NCI-H2171 treated with DMSO at 0.1 percent for 48 hours (cell line): ENCODE results near the gene ZBTB7C.

Source experiments
- DNase-seq: peaks from one replicate; lab custom pipeline; 2025; lab: John Stamatoyannopoulos, UW

The ZBTB7C gene

DNA sequence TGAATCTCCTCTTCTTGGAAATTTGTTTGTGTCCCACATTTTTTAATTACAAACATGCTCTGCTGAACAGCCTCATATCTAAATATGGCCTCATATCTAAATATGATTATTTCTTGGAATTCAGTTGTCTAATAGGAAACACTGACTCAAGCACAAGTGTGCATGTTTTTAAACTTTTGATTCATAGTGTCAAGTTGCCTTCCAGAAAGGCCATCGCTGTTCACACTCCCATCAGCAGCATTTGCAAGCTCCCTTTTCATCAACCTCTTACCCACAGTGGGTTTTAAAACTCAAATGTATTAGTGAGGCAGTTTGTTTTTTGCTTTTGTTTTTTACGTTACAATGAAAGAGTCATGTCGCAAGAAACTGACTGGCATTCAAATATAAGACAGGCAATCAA lies 413.5 kb downstream of the ZBTB7C start:
- no peak for DNase-seq

DNA sequence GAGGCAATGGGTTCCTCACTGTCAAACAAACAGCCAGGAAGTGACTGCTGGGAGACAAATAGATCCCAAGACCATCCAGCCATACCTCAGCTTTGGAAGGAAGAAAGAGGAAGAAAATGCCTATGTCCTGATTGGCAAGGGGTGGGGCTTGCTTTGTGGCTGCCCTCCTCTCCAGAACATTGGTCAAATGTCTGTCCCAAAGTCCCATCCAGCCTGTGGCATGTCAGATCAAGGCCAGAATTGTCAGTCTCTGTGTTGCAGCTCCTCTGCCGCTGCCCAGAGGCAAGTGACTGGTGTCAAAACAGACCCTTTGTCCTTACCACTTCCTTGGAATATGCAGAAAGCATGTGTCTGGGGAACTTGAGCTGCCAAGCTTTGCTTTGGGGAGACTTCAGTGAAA lies 415.8 kb downstream of the ZBTB7C start:
- no peak for DNase-seq

DNA sequence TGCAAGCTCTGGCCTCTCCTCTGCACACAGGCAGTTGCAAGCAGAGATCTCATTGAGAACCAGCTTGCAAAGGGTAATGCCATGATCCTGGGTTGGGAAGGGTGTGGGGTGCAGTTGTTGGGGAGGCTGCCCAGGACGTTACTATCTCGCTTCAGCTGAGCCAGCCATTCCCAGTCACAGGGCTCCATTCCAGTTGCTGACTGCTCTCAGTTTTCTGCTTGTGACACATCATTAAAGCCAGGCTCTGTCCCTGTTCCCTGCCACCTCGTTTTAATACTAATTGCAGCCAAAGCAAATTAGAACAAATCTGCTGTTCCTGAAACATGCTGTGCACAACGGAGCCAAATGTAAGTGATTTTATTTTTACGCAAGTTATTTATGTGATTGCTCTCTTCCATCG lies 416.2 kb downstream of the ZBTB7C start:
- no peak for DNase-seq

DNA sequence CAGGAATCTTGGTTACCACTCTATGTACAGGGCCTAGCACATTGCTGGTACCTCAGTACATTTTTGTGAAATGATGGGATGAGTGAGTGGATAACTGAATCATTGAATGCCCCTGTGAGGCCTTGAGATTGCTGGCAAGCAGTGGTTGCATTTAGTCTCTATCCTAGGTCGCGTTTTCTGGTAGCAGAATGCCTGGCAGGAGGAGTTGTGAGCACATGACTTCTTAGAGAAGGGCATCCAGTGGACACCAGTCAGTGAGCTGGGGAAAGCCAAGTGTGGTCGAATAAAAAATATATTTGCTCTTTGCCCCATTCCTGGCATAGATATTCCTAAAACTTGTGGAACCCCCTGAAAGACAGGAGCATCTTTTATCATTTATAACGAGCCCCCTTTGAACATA lies 416.9 kb downstream of the ZBTB7C start:
- no peak for DNase-seq

DNA sequence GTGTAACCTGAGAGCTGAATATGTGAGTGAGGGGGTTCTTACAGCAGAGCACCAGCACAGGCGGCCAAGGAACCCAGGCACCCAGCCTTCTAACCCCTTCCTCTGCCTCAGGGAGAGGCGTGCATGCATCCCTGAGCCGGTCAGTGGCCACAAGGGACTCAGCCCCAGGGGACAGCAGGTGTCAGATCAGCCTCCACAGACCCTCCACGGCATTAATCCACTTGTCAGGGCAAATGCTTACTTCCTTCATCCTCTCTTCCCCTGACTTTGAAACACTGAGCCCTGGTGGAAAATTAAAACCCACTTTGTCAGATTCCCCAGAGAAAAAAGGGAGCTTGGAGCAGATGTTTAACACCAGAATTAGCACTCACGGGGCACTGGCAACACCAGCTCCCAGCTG lies 418.2 kb downstream of the ZBTB7C start:
- DNase-seq: peak; percentile 82

DNA sequence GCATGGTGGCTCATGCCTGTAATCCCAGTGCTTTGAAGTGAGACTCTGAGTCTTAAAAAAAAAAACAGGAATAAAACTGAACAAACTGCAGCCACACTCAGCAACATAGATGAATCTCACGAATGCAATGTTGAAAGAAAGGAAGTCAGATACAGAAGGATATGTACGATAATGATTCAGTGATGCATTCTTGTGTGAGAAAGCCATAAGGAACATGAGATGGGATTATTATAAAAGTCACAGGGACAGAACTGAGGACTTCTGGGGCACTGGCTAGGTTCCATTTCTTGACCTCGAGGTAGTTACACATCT lies 421.8 kb downstream of the ZBTB7C start:
- DNase-seq: no peak

DNA sequence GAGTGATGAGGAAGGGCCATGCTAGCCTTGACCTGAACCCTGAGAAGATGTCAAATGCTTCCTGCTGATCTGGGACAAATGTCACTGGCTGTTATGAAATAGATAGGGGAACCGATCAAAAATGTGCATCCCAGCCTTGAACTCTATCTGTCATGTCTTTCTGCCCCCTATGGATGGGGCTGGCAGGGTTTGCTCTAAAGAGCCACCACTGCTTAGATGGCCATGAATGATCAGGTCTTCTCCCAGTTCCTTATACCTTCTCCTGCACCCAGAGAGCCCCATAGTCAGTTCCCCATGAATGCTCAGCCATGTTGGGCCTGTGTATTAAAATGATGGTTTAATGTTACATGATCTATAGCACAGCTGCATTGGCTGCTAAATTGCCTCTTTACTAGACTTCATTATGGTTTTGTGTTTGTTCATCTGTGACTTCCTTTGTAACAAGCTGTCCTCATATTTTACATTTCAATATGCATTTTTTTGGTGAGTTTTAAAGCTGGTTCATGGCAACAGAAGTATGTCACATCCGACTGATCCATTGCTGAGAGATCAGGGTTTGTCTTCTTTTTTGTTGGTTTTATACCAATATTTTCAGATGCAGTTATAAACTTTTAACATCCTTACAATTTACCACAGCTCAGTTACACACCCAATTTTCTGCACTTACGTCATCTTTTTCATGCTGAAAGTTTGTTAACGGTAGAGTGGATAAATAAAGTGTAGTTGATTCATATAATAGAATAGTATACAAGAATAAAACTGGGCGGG lies 422.4 kb downstream of the ZBTB7C start:
- peak; percentile 95 for DNase-seq

DNA sequence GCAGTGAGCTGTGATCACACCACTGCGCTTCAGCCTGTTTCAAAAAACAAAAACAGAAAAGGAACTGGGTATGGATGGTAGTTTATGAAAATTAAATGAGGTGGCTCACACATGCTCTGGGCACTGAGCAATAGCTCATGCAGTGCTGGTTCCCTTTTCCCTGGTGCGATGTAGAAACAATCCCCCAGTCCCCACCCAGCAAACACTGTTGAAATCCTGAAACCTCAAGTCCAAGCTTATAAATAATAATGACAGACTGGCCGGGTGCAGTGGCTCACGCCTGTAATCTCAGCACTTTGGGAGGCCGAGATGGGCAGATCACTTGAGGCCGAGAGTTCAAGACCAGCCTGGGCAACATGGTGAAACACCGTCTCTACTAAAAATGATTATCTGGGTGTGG lies 423.3 kb downstream of the ZBTB7C start:
- no peak for DNase-seq

DNA sequence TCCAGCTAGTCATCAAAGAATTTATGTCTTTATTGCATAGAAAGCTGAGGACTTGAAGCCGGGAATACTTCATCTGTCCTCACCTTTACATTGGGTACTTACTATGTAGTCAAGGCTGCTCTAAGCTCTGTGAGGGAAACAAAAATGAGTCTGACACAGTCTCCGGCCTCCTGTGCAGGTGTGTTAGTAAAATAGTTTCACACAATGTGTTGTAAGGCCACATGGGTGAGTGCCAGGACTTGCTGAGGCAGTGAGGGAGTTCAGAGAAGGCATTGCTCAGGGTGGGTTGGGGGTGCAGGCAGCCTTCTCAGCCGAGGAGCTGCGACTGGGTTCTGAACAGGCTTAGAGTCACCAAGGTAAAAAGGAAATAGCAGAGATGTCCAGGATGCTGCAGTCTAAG lies 424.2 kb downstream of the ZBTB7C start:
- DNase-seq: no peak

DNA sequence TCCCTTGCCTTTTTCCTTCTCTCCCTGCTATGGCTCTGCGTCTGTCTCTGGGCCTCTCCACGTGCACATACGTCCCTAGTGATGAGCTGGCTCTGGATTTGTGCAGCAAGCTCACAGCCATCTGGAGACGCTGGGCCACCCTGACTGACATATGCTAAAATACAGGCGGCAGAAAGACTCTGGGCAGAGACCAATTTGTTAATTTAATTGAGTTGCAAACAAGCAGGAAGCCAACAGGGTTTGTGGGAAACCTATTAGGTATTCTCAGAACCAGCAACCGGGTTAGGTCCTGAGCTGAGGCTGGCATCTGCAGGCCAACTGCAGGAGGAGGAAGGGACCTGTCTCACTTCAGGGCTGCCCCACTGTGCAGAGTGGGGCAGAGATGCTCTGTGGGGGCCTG lies 425.2 kb downstream of the ZBTB7C start:
- peak; percentile 90 for DNase-seq

DNA sequence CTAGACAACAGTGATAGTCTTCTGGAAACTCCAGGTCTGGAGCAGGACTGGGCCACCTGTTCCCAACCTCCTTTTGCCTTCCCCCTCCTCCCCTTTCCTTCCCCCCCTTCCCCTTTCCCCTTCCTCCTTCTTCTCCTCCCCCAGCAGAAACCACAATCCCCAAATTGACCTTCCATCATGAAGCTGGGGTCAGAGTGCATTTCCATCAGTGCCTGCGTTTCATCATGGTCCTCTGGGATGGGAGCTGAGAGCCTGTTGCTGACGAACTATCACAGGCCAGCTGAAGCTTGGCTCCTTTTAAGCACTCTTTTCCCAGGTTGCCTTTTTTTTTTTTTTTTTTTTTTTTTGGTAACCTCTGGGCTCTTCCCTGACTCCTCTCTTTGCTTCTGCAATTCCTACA lies 426.1 kb downstream of the ZBTB7C start:
- no peak for DNase-seq

DNA sequence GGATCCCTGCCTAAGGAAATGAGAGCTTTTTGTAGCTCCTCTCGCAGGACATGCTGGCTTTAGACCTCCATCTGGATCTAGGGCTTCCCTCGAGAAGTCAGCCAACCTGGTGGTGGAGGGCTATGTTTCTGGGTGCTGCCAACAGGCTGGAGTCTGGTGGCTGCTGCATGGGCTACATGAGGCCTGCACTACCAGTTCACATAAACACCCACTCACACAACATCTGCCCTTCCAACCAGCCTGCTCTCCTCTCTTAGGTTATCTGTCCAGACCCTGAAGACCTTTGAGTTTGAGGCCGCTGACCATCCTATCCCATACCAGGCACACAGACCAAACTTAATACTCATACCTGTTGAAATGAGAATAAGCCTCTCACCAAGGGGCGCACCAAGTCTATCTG lies 427.4 kb downstream of the ZBTB7C start:
- DNase-seq: no peak

DNA sequence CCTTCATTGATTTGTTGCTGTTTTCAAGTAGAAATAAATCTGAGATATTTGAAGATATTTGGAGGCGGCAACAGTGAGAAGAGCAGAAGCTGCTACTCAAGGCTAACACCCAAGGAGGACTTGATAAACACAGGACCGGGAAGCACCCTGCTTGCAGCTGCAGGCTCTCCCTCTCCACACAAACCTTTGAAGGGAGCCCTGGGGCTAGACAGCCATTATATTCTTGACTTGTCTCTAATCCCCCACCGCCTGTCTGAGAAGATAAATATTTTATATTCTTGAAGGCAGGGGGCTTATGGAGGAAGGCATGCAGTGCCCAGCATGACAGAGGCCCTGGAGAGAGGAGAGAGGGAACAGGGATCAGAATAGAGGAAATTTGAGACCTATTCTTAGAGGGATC lies 427.9 kb downstream of the ZBTB7C start:
- no peak for DNase-seq

DNA sequence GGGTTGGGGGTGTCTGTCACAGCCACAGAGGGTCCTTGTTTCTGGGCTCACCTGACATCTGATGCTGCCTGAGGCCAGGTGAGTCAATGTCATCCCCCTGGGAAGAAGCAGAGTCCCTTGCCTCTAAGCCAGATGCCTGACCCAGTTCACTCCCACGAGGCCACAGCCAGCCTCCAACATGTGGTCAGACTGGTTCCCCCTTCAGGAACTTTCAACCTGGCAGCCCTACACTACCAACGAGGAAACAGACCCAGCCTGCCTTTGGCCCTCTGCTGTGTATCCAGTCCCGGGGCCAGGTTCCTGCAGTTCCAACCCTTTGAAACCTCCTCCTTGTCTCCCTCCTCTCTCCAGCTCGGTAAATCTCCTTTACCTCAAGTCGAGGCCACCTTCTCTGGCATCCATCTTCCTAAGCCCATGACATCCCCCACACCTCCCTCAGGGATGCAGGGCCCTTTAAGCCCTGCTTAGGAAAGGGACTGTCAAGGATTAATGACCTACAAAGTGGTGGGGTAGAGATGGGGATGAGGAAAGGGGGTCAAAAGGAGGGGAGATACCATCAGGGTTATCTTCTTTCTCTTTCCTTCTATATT lies 429.5 kb downstream of the ZBTB7C start:
- no peak for DNase-seq

DNA sequence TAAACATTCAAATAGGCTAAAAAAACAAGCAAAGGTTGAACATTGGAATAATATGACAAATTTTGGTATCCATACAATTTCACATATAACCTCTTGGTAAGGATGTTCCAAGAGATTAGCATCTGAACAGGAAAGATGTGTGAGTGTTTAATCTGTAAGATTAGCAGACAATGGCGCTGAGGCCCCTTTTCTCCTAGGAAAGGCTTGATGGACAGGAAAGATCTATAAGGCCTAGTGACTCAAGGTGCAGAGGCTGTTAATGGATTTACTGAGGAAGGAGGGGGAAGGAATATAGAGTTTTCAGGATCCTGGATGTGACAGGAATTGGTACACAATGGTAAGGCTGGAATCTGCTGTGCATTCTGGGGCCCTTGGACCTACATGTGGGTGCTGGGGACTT lies 430.6 kb downstream of the ZBTB7C start:
- DNase-seq: no peak

DNA sequence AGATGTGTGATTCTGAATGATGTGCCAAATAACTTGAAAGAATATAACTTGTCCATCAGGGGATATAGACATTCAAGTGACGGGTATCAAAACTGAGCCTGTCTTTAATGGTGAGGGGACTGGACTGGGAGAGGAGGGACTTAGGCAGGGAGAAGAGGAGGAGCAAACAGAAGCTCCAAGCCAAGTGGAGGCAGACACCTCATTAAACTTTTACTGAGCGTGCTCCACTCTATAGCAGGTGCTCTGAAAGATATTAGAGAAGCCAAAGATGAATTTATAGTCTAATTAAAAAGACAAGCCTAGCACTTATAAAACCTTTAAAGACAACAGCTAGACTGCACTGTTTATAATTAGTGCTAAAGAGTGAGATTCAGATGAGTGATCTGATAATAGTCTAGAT lies 431.0 kb downstream of the ZBTB7C start:
- DNase-seq: no peak
